ENCODE results near the gene ZBTB48.

The ZBTB48 gene

DNA sequence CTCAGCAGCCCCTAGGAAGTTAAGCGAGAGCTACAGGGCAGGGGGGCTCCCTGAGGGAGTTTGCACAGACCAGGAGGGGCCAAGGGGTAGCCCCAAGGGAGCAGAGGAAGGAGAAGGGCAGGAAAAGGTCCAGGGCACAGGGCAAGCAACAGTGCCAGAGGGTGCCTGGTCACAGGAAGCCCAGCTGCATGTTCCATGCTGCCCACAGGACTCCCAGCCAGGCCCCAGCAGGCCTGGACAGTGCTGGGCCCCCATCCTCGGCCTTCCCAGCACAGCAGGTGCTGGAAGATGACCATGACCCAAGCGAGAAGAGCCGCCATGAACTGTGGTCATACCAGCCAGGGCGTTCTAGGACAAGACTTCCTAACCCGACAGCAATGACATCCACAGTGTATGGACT is 11.8 kb downstream of the ZBTB48 start:
- TF ChIP-seq GATA3 (IDR thresholded peaks at IDR 0.05; ENCODE audit: low read depth, low read length) (no peak), GATA2 (IDR thresholded peaks at IDR 0.05; ENCODE audit: low read depth, low read length) (no peak)

DNA sequence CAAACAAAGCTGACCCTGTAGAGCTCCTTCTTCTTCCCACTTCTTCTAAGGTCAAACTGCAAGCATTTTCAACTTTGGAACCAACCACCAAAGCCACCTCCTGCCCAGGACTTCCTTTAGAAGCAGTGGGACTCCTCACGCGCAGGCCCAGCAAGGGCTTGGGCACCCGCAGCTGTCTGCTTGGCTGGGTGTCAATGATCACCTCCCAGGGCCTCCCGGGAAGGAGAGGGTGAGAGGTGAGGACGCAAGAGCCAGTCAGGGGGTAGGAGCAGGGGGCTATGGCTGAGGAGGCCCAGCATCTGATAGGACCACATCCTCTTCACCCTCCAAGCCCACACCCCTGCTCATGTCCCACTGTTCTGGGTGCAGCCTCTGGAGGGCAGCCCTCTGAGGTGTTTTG is 12.6 kb downstream of the ZBTB48 start:
- TF ChIP-seq GATA3 (IDR thresholded peaks at IDR 0.05; ENCODE audit: low read depth, low read length) (no peak), GATA2 (IDR thresholded peaks at IDR 0.05; ENCODE audit: low read depth, low read length) (no peak)

DNA sequence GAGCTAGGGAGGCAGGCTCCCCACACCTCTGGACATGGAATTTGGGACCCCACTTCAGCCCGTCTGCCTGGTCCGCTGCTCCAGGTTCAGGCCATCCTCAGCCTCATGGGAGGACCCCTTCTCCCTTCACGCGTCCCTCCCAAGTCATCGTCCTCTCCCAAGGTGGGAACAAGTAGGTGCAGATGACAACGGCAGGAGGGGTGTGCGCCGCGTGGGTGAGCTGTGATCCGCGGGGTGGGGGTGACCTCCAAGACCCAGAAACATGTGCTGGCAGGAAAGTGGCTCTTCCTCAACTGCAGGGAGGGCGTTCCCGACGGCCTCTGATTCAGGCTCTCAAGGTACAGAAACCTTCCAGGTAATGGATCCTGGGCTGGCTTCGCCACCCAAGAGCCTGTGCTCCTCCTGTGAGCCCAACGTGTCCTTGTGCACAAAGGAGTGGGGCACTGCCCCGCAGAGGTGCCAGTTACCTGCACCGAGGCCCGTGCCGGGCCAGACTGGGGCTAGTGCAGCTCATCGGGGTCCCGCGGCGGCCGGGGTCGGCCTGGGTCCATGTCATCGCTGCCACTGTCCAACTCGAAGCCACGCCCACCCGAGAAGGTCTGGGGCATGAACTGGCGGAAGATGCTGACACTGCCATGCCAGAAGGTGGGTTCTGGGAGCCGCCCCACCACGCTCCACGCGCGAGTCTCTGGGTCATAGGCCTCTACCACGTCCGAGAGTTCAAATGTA is 13.2 kb downstream of the ZBTB48 start:
- no peak for TF ChIP-seq GATA2 (IDR thresholded peaks at IDR 0.05; ENCODE audit: low read depth, low read length)
- no peak for TF ChIP-seq GATA3 (IDR thresholded peaks at IDR 0.05; ENCODE audit: low read depth, low read length)

DNA sequence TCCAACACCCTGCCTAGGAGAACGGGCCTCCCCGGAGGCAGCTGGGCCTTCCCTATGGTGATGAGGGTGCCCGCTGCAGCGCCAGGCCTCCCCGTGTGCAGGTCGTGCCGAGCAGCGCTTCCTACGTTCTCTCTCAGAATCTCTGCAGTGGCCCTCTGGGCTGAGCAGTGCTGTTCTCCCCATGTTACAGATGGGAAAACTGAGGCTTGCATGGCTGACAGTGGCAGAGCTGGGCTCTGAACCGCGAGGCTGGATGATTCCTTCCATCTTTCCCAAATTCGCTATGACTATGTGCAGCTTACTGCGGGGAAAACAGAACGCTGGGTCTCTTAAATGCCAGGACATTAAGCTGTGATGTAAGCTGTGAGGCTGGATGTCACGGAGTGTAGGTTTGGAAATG is 14.0 kb downstream of the ZBTB48 start:
- TF ChIP-seq GATA3 (IDR thresholded peaks at IDR 0.05; ENCODE audit: low read depth, low read length) (no peak), GATA2 (IDR thresholded peaks at IDR 0.05; ENCODE audit: low read depth, low read length) (no peak)

DNA sequence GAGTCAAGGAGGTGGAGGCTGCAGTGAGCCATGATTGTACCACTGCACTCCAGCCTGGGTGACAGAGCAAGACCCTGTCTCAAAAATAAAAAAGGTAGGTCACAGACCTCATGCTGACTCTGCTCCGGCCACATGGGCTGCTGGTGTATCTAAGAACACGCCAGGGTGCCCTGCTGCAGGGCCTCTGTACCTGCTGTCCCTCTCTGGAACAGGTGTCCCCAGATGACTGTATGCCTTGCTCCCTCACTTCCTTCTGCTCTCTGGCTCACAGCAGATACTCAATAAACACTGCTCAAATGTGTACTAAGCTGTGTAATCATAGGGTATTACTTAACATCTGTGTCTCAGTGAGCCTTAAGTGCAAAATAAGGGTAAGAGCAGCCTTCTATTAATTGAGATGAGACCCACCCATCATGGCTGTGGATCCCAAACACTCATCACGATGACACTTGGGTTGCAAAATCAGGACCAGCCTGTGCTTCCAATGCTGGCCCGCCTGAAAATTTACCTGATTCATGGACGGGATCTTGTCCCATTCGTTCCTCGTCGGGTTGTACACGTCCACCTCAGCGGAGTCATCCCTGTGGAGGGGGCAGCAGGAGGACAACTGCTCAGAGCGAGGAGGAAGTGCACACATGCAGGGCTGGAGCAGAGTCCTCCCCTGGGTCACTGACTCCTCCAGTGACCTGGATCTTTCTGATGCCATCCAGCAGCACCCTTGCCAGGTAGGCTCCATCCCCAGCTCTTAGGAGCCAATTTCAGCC is 15.4 kb downstream of the ZBTB48 start:
- TF ChIP-seq GATA3 (IDR thresholded peaks at IDR 0.05; ENCODE audit: low read depth, low read length): no peak
- no peak for TF ChIP-seq GATA2 (IDR thresholded peaks at IDR 0.05; ENCODE audit: low read depth, low read length)

DNA sequence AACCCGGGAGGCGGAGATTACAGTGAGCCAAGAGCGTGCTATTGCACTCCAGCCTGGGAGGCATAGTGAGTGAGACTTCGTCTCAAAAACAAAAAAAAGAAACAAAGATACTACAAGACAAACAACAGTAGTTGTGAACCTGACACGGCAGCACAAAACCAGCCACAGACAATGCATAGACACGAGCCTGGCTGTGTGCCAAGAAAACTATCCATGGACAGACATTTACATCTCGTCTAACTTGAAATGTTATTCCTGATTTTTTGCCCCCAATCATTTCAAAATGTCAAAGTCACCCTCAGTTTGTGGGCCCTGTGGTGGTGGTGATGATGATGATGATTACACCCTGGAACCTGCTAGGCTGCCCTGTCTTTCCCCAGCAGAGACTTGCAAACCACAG is 16.6 kb downstream of the ZBTB48 start:
- no peak for TF ChIP-seq GATA2 (IDR thresholded peaks at IDR 0.05; ENCODE audit: low read depth, low read length)
- TF ChIP-seq GATA3 (IDR thresholded peaks at IDR 0.05; ENCODE audit: low read depth, low read length): no peak

DNA sequence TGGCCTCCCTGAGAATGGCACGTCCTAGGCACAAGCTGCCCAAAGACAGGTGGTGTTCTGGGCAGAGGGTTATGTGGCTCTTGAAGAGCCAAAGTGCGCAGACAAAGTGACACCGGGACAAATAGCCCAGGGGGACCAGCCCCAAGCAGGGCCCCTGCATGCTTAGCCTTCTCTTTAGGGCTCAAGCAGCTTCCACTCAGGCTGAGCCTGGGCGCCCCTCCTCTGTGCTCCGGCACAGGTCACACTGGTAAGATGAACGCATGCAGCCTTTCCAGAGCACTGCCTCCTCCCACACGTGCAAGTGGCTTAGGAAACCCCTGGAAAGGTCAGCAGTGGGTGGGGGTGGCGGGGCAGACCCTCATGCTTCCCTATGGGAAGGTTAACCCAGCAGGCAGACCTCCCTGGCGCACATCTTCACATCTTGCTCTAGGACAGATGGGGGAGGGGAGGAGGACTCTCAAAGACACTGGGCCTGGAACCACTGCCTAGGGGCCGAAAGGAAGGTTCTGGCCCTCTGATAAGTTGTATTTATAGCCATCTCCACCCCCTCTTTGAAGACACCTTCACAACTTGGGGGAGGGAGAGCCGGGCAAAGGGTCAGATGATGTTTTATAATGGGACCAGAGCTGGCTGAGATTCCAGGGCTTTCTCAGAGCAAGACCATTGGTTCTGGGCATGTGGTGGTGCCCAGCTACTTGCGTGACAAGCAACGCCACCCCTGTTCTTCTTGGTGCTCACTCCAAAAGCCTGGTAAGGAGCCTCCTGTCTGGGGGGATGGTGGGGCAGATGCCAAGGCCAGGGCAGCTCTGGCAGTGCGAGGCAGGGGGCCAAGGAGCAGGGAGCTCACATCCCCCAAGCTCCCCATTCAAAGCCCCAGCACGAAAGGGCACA is 17.3 kb downstream of the ZBTB48 start:
- TF ChIP-seq GATA2 (IDR thresholded peaks at IDR 0.05; ENCODE audit: low read depth, low read length) (no peak), GATA3 (IDR thresholded peaks at IDR 0.05; ENCODE audit: low read depth, low read length) (no peak)

DNA sequence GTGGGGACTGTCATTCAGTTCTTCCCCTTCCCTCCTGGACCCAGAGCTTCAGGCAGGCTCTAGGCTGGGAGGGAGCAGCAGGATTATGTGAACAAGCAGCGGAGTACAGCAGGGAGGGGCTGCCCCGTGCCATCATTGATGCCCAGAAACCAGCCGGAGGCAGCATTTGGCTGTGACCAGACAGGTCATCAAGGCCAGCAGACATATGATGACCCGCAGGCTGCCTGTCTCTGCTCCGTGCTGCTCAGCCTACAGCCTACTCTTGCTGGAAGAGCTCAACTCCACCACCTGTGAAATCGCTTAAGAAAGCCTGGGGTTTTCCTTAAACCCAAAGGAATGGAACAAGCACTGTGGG is 18.0 kb downstream of the ZBTB48 start:
- no peak for TF ChIP-seq GATA2 (IDR thresholded peaks at IDR 0.05; ENCODE audit: low read depth, low read length)

DNA sequence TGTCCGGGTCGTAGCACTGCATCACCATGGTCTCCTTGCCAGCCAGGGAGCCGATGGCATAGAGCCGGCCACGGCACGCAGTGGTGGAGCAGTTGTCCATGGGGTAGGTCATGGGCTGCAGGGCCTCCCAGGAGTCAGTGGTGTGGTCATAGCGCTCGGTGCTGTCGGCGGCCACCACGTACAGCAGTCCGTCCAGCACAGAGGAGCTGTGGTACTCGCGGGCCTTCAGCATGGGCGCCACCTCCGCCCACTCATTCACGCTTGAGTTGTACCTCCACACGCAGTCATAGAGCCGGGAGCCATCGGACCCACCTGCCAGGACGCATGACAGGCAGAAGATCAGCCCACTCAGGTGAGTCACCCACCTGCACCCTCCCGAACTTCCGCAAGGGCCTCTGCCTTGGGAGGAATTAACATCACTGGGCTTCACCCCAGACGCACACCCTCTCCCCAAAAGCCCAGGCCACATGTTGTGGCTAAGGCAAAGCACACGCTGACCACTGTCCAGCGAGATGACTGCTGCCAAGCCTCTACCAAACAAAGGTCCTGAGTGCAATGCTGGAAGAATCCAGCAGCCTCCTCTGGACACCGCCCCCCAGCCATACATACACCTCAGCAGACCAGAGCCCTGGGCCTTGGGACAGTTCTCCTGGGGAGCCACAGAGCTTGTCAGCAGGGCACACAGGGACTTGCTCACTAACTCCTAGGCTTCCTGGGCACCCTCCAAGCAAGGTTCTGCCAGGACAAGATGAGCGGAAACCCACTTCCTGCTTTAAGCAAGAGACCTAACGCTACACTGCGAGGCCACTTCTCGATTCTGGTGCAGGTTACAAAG is 19.6 kb downstream of the ZBTB48 start:
- no peak for TF ChIP-seq GATA2 (IDR thresholded peaks at IDR 0.05; ENCODE audit: low read depth, low read length)
- no peak for TF ChIP-seq GATA3 (IDR thresholded peaks at IDR 0.05; ENCODE audit: low read depth, low read length)

DNA sequence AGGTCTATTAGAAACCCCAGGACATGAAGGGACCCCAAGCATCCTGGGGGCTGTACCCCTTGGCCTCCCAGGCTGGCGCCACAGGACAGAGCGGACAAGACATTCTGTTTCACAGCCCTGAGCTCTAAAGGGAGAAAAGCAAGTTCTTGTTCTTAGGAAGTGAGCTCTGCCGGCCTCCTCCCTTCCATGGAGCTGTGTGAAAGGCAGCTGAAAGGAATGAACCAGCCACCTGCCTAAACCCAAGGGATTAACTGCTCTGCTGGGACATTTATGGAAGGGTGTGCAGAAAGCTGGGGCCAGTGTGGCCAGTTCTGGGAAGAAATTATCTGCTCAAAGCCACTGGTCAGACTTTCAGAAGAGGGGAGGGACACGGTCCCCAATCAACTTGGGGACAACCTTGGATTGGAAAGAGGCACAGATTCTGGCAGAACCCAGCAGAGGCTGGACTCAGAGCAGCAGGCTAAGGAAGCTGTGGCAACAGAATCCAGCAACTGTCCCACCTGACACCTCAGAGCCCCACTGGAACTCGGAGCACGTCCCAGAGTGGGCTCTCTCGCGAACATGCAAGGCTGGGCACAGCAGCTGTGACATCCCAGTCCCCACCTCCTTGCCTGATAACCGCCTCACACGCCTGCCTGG is 20.7 kb downstream of the ZBTB48 start:
- TF ChIP-seq GATA2 (IDR thresholded peaks at IDR 0.05; ENCODE audit: low read depth, low read length): no peak
- no peak for TF ChIP-seq GATA3 (IDR thresholded peaks at IDR 0.05; ENCODE audit: low read depth, low read length)

DNA sequence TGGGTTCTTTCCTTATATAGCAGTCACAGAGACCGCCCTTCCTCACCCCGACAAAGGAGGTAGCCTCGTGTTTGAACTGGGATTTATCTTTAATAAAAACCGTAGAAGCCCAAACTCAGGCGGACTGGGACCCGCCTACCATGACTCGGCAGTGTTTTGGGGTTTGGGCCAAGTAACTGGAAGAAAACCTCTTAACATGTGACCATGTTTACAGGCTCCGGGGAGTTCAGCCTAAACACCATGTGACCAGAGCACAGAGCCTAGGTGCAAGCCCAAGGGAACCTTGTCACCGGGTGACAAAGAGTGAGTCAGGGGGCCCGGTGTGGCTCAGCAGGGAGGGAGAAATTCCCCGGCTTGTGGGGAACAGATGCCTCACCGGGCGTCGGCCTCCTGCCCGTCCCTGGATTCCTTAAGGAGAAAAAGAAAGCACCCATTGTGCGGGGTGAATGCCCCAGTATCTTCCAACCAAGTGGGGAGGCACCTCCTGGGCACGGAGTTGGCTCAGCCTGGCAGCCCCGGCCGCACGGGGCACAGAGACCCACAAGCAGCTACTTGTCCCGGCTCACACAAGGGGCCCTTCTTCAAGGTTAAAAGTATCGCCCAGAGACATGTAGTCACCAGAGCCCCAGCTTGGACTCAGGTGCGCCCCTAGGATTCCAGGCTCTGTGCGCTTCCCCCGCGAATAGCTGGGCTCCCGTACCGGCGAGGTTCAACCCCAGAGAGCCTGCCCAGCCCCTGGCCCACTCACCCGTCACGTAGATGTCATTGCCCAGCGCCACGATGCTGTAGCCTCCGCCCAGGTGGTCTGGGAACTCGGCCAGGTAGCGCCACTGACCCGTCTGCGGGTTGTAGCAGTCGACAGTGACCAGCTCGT is 21.5 kb downstream of the ZBTB48 start:
- no peak for TF ChIP-seq GATA2 (IDR thresholded peaks at IDR 0.05; ENCODE audit: low read depth, low read length)
- no peak for TF ChIP-seq GATA3 (IDR thresholded peaks at IDR 0.05; ENCODE audit: low read depth, low read length)

DNA sequence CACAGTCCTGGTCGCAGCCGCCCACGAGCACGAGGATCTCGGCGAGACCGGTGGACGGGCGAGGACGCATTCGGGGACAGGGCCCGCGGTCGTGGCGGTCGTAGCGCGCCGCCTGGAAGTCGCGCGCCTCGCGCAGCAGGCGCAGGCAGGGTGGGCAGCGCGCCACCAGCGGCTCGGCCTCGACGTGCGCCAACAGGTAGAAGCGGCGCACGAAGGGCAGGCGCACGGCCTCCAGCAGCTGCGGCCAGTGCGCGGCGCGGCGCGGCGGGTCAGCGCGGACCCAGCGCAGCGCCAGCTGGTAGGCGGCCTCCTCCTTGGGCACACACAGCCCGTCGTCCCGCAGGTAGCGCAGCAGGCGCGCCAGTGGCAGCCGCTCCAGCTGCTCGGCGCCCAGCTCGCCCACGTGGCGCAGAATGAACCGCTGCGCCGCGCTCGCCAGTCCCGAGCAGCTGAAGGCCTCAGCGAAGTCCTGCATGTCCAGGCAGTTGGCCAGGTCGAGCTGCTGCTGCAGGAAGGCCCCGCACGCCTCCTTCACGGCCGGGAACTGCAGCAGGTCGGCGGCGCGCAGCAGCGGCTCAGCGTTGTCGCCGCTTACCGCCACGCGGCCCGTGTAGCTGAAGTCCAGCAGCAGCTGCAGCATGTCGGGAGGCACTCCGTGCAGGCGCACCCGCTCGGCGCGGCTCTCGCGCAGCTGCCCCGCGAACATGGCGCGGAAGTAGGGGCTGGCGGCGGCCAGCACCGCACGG is 22.3 kb downstream of the ZBTB48 start:
- TF ChIP-seq GATA2 (IDR thresholded peaks at IDR 0.05; ENCODE audit: low read depth, low read length): no peak
- no peak for TF ChIP-seq GATA3 (IDR thresholded peaks at IDR 0.05; ENCODE audit: low read depth, low read length)

Data from SH-SY5Y (cell line).